ENCODE data around the gene MT4.

The MT4 gene

GRCh38 chr16:56603589-56603988 lies 38.7 kb downstream of the MT4 start:
- peak; percentile 71 for DNase-seq (ENCODE audit: low read depth, low spot score)

GRCh38 chr16:56604966-56605365 lies 40.1 kb downstream of the MT4 start:
- no peak for DNase-seq (ENCODE audit: low read depth, low spot score)

GRCh38 chr16:56605475-56605874 lies 40.6 kb downstream of the MT4 start:
- no peak for DNase-seq (ENCODE audit: low read depth, low spot score)

GRCh38 chr16:56606071-56606475 lies 41.2 kb downstream of the MT4 start:
- no peak for DNase-seq (ENCODE audit: low read depth, low spot score)

GRCh38 chr16:56606476-56607108 lies 41.7 kb downstream of the MT4 start:
- DNase-seq (ENCODE audit: low read depth, low spot score) = no peak

GRCh38 chr16:56607109-56607618 lies 42.3 kb downstream of the MT4 start:
- DNase-seq (ENCODE audit: low read depth, low spot score) = peak; percentile 68

GRCh38 chr16:56607675-56608042 lies 42.8 kb downstream of the MT4 start:
- DNase-seq (ENCODE audit: low read depth, low spot score) = no peak

GRCh38 chr16:56608043-56608875 lies 43.4 kb downstream of the MT4 start, which contains the start of gene MT2A:
Gene MT2A (plus strand): TSS chr16:56608584. CDS start chr16:56608656, 72 bp downstream.
- peak; percentile 95 for DNase-seq (ENCODE audit: low read depth, low spot score)

- DNase-seq (ENCODE audit: low read depth, low spot score) = peak; percentile 31
These were observed 44.1 kb downstream of the MT4 start for GRCh38 chr16:56608876-56609462.

- DNase-seq (ENCODE audit: low read depth, low spot score) = no peak
These were observed 44.6 kb downstream of the MT4 start for GRCh38 chr16:56609463-56609921.

GRCh38 chr16:56610017-56610608 lies 45.2 kb downstream of the MT4 start:
- DNase-seq (ENCODE audit: low read depth, low spot score) = peak; percentile 70

- no peak for DNase-seq (ENCODE audit: low read depth, low spot score)
These were observed 45.8 kb downstream of the MT4 start for GRCh38 chr16:56610609-56611111.

GRCh38 chr16:56611281-56611833 lies 46.5 kb downstream of the MT4 start:
- DNase-seq (ENCODE audit: low read depth, low spot score) = no peak

GRCh38 chr16:56613706-56614105 lies 48.8 kb downstream of the MT4 start:
- no peak for DNase-seq (ENCODE audit: low read depth, low spot score)

- no peak for DNase-seq (ENCODE audit: low read depth, low spot score)
These were observed 49.7 kb downstream of the MT4 start for GRCh38 chr16:56614549-56614991.

GRCh38 chr16:56615353-56615752 lies 50.5 kb downstream of the MT4 start:
- no peak for DNase-seq (ENCODE audit: low read depth, low spot score)

- DNase-seq (ENCODE audit: low read depth, low spot score) = no peak
These were observed 51.8 kb downstream of the MT4 start for GRCh38 chr16:56616608-56617211.

- DNase-seq (ENCODE audit: low read depth, low spot score) = no peak
These were observed 52.6 kb downstream of the MT4 start for GRCh38 chr16:56617212-56618085.

- no peak for DNase-seq (ENCODE audit: low read depth, low spot score)
These were observed 53.3 kb downstream of the MT4 start for GRCh38 chr16:56618138-56618537.
